HG03439 (cell line): ENCODE data around the gene PTH1R.

Source experiments
- ATAC-seq: cut with Tn5 transposase; IDR thresholded peaks from one replicate; pipeline ENCODE4 v1.9.1; 2021; ENCODE audit warnings: mild to moderate bottlenecking, moderate library complexity; ENCODE audit not compliant: unreplicated experiment

PTH1R gene

DNA sequence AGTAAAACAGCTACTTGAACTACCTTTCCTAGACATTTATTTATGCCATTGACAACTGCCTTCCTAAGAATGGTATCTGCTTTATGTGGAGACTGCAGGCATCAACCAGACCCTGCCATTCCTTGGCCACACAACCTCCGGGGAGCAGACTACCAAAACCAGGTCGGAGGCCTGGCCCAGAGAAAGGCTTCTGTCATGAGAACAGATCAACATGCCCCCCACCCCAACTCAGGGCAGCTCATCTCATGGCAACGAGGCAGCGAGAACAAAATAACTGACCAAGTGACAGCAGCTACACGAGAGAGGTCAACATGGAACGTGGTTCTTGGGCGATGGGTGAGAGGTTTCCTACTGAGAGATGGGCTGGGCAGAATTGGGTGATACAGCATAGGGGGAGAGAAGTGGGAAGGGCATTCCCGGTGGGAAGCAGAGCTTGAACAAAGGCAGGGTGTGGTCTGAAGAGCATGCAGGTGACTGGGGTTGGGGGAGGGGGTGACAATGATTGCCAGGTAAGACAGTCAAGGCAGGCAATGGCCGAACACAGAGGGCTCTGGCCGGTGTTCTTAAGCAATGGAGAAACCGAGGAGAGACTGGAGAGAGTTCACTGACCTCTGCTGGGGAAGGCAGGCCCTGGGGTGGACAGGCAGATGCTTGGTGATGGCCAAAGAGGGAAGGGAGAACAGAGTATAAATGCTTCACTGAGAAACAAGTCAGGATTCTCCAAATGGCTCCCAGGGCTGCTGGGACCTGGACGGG lies 65.1 kb downstream of the PTH1R start:
- no peak for ATAC-seq

DNA sequence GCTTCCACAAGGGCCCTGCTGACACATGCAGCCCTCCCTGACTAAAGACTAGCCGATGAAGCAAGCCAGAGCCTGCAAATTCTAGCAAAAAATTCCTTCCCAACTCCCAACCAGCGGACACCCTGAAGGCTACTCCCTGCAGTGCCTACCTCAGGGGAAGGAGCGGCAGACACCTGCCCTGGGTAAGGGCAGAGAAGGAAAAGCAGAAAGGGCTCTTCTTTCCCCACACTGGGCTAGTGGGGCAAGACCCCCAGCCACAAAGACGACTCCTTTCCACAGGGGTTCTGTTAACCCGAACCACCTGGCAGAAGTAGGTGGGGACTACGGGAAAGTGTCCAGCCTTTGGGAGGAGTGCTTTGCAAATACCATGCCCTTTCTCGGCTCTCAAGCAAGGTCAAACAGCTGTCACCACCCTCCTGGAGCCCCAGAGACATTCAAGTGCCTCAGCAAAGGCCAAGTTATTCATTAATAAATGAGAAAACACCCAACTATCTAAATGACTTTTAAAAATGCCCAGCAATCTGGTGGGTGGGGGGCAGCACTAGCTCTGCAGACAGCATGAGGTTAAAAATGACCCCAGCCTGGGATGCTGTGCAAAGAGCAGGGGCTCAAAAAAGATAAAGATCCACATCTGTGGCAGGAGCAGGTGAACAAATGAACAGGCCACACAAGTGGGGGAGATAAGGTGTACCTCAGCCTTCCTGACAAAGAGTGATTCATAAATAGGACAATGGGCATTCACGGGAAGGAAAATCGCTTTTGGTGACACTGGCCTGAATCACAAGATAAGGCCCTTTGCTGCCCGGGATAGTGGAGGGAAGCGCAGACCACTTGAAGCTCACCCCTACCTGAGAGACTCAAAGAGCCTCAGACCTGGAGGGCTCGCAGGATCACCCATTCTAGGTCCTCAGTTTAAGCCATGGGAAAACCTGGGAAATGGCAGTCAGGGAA lies 66.0 kb downstream of the PTH1R start:
- no peak for ATAC-seq

DNA sequence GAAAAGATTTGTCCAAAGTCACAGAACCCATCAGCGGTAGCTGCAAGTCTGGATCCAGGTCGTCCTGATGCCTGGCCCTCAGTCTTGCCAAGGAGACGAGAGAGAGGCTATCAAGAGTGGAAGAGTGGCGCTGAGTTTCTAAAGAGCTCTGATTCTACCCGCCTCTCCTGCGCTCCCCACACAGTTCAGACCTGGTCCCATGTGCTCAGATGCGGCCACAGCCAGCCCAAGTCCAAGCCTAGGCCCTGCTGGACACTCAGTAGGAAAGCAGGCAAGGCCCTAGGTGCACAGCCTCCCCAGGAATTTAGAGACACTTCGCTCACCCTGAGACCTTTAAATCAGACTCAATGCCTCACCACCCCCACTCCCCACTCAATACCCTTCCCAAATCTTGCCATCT lies 66.7 kb downstream of the PTH1R start:
- no peak for ATAC-seq

DNA sequence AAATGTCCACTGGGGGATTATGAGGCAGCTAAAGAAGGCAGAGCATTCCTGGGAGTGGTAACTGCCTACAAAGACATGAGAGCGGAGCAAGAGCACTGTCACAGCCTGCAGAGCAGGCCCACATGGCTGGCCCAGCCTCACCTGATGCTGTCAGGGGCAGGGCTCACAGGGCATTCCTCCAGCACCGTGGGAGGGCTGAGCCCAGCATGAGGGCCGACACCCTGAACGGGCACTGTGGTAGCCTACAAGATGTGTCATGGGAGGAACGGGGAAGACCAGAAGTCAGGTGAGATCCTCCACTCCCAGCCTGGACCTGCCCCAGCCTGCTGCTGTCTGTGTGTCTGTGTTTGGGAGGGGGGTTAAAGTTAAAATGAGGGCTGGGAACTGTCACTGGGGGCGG lies 68.9 kb downstream of the PTH1R start:
- ATAC-seq: no peak

DNA sequence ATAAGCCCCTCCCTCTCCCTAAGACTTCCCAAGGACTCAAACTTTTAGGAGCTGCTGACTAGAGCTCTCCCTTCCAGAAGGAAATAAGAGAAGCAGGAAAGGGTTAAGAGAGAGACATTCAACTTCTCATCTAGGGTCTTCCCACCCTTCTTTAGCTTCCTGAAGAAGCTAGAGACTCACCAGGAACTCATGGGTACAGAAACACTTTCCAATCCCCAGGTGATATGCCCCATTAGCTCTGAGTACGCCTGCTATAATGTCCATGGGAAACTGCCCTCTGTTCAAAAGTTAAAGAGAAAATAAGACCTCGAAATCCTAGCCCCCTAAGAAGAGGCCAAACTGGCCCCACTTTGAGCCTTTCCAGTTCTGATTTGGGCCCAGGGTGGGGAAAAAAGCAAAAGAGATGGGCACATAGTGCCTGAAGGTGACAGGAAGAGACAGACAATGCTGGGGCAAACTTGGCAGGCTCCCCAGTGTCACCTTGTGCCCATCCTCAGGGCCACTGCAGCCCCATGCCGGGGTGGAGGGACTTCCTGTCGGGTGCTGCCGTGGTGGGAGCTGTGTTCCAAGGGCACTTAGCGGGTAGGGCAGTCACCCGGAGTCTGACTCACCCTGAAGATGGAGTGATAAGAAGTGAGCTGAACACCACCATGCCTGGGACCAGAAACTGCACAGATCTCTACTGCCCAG lies 69.5 kb downstream of the PTH1R start:
- no peak for ATAC-seq

DNA sequence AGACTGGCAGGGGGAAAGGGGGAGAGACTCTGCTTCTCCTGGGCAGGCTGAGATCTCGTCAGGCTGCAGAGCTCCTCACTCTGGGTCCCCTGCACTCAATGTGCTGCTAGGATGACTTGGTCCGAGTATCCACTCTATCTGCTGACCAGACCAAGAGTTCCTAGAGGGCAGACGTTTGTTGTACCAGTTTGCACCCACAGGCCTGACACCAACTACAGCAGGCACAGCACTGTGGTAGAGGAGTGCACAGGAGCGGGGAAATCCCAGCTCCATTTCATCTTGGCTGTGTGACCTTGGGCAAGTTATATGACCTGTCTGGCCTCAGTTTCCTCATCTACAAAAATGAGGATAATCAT lies 70.0 kb downstream of the PTH1R start:
- no peak for ATAC-seq

DNA sequence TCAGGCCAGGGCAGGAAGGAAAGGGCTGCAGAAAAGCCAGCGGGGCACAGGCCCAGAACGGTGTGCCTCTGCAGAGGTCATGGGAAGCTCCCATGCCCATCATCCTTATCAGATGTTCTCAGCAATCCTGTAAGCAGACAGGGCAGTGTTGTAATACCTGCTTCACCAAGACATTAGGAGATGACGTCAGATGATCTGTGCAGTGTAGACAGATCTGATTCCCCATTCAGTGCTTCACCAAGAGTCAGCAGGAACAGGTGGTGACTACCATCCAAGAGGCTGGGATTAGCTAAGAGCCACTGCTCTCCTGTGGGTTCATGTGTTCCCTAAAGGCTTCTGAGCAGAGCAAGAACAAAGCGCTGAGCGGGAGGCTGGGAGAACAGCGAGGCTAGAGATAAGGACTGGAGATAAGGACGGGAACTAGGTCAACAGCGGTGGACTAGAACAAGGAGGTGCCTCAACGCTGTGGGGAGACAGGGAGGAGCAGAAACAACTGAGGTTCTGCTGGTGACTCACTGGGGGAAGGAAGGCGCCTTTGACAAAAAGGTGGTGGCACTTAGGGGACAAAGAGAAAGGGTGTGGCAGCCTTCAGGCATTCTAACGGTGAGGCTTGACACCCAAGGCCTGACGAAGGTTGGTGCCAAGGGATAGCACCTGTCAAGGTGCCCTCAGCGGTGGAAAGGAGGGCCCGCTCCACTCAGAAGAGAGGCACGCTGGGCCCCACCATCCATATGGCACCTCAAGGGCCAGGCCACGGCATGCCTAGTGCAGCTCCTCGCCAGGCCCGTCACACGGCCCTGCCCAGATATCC lies 70.7 kb downstream of the PTH1R start:
- ATAC-seq: no peak

DNA sequence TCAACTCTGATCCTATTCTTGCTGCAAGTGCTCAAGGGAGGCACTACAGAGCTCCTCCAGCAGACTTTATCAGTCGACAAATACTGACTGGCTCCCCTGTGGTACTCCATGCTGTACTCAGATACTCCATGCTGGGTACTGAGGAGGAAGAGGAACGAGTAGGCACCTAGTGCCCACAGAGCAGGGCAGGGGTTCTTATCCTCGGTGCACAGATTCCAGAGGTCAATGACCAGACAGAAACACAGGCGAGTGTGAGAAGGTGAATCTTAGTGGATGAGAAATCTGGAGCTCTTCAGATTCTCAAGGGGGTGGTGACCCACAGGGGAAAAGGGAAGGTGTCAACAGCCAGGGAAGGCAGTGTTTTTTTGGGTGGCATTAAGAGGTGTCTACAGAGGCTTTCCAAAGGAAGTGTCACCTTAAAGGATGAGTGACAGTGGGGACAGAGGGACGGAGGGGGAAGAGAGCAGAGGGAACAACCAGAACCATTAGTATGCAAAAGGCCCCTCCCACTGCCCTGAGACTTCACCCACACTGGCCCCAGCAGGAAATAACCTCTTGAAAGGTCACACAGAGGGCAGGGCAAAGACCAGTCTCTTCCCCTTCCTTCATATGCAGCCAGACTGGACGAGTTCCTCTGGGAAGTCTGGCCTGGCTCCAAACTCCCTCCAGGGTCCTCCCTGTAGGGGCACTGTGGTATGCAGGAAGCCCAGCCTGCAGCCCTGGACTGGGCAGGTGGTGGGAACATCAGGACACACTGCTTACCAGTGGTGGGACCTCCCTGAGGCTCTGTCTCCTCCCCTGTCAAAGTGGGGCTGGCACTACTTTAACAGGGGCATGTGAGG lies 71.5 kb downstream of the PTH1R start:
- no peak for ATAC-seq

DNA sequence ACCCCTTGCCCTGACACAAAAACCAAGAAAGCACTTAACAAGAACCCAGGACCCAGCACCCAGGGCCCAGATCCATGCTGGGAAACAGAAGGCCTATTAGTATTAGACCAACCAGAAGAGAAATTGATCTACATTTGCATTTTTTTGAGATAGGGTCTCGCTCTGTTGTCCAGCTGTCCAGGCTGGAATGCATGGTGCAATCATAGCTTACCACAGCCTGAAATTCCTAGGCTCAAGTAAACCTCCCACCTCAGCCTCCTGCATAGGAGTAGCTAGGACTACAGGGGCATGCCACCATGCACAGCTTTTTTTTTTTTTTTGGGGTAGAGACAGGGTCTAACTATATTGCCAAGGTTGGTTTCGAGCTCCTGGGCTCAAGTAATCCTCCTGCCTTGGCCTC lies 72.7 kb downstream of the PTH1R start:
- no peak for ATAC-seq

DNA sequence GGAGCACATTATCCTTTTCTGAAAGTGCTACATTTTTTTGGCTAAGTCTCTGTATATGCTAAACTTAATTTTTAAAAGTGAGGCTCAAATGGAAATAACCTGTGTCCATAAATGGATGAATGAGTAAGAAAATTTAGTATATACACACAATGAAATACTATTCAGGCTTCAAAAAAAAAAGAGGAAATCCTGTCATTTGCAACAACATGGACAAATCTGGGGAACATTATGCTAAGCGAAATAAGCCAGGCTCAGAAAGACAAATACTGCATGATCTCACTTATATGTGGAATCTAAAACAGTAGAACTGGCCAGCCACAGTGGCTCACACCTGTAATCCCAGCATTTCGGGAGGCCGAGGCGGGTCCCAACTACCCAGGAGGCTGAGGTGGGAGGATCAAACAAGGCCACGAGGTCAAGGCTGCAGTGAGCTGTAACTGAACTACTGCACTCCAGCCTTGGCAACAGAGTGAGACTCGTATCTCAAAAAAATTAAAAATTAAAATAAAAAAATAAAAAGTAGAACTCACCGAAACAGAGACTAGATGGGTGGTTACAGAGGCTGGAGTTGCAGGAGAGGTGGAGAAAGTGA lies 73.2 kb downstream of the PTH1R start:
- no peak for ATAC-seq

DNA sequence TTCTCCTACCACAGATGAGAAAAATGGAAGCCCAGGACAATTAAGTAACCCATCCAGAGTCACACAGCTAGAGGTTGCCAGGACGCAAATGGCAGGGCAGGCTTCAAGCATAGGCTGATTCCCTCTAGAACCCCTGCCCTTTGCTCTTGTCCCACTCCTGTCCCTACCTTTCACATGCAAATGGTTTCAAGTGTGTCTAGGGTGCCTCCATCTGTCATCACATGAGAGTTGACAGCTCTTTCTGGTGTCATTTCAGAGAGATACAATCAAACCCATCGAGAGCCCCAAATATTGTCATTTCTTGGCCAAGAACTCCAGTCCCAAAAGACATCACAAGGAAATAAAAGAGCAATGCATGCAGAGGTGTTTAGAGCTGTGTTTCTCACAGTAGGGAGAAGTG lies 75.3 kb downstream of the PTH1R start:
- ATAC-seq: no peak
